Umbilical cord (tissue), 2 donors: ENCODE measurements around the gene GLOD5. TPM values are rescaled to one million over a fixed set of nuclear protein-coding genes. Genes with fewer than 3 reads are reported as not detected.

Source experiments
- DNase-seq: peaks from one replicate; pipeline ENCODE4 v3.0.0-alpha.2; 2015; ENCODE audit warnings: low spot score
- total RNA-seq: library from RNA; depleted of rRNA; stranded (reverse); fragments of >200 nt; gene quantifications from one replicate; pipeline ENCODE4 v1.2.3, GENCODE V29; 2014; ENCODE audit warnings: low replicate concordance; ENCODE audit not compliant: insufficient read depth

The GLOD5 gene
- total RNA-seq, result not detected

DNA sequence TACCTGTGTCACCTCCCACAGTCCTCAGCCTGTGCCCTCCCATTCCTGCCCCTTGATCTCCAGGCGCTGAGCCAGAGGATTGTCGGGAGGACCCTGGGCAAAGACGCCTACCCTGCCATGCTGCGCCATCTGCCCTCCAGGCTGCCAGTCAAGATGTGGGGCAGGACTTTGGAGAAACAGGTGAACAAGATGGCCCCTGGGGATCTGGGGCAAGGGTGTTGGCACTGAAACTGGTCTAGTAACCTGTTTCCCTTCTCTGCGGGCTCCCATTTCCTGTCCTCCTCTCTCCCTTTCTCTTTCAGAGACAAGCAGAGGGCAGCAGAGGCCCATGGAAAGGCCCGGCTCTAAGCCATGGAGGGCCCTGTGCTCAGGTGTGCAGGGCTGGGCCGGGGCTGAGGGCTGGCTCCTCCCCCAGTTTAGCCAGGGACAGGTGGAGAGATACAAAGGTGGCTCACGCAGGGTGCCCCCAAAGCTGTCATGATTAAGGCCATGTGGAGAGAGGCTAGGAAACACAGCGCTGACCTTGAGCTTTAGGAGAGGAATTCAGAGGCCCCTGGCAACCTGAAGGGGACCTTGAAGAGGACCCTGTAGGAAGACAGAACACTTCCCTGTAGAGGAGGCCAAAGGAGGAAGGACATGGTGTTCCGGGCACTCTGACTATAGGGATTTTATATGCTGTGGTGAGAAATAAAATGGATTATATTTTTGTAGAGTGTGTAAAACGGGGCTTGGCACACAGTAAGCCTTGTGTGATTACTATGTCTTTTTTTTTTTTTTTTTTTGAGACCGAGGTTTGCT is at the start of gene GLOD5:
GLOD5 (plus strand) TSS at position 74 of the 798 bp plus-strand sequence; CDS start at position 118, 44 bp downstream.
- peak; percentile 31 for DNase-seq

DNA sequence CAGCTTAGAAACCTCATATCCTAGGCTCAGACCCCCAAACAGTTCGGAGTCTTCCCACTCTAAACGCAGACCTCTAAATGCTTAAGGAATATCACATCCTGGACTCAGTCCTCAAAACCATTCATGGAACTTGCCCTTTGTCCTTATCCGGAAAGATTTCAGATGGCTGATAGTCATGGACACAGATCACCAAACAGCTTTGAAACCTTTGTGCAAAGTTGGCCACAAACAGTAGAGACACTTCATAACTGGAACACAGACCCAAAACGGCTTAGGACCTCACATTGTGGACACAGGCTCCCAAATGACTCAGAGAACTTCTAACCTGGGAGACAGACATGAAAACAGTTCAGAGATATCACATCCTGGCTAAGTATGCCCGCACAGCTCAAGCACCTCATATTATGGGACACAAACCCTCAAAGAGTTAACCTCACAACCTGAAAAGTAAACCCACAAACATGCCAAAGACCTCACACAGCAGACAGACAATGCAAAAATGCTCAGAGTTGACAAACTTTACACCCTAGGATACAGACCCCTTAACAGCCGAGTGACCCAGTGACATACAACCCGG is 49.5 kb upstream of the GLOD5 start:
- DNase-seq, result no peak

DNA sequence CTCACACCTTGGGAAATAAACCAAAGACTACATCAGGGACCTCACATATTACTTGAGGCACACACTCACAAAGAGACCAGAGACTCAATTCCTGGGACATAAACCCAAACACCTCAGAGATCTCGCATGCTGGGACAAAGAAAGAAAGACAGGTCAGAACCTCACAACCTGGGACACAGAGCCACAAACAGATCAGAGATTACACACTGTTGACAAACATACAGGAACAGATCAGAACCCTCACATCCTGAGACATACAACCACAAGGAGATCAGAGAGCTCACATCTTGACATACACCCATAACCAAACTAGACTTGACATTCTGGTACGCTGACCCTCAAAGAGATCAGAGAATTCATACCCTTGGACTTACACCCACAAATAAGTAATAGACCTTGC is 47.7 kb upstream of the GLOD5 start:
- DNase-seq, result no peak

DNA sequence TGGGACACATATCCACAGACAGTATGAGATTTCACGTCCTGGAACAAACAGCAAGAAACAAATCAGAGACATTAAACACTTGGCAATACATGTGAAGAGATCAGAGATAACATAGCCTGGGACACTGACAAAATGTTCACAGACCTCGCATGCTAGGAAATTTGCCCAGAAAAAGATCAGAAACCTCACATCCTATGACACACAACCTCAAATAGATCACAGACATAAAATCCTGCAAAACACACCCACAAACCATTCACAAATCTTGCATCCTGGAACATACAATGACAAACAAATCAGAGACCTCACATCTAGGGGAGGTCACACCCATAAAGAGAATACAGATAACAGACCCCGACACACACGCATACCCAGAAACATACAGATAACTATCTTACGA is 47.0 kb upstream of the GLOD5 start:
- peak; percentile 83 for DNase-seq

DNA sequence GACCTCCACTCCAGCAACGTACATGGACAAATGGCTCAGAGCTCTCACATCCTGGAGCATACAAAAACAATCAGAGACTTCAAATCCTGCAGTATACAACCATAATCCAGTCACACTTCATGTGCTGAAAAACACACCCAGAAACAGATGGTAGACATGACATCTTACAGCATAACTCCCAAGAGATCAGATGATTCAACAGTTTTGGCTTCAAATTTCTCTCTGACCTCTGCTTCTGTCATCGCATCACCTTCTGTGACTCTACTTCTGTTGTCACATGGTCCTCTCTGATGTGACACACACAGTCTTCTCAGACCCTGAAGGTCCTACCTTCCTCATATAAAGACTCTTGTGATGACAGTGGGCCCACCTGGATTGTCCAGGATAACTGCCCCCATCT is 46.5 kb upstream of the GLOD5 start:
- peak; percentile 50 for DNase-seq

DNA sequence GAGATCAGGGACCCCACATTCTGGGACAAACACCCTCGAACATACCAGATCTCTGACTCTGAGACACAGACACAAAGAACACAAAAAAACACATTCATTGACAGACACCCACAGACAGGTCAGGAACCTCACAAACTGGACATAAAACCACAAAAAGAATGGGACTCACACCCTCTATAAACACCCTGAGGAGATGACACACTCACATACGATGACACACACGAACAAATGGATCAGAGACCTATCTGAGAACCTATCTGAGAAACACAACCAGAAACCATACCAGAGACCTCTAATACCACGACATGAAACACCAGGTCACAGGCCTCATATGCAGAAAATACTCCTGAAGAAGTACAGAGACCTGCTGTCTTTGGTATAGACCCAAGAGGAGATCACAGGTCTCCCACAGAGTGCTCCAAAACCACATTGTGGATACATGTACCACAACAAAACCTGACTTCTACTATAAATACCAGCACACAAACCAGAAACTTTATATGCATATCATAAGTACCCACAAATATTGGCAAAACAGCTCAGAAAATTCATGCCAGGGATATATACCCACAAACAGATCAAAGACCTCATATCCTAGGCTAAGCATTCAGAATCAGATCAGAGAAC is 45.6 kb upstream of the GLOD5 start:
- no peak for DNase-seq

DNA sequence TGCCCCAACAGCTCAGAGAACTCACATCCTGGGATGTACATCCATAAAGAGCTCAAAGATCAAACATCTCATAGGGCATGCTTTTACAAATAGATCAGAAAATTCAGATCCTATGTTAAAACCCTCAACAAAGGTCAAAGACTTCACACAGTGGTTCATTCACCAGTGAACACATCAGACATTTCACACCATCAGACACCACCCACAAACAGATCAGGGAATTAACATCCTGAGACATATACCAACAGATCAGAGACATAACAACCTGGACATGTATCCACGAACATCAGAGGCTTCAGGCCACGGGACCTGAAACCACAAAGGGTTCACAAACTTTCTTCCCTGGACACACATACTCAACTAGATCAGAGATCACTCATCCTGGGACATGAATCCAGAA is 41.6 kb upstream of the GLOD5 start:
- DNase-seq, result no peak

DNA sequence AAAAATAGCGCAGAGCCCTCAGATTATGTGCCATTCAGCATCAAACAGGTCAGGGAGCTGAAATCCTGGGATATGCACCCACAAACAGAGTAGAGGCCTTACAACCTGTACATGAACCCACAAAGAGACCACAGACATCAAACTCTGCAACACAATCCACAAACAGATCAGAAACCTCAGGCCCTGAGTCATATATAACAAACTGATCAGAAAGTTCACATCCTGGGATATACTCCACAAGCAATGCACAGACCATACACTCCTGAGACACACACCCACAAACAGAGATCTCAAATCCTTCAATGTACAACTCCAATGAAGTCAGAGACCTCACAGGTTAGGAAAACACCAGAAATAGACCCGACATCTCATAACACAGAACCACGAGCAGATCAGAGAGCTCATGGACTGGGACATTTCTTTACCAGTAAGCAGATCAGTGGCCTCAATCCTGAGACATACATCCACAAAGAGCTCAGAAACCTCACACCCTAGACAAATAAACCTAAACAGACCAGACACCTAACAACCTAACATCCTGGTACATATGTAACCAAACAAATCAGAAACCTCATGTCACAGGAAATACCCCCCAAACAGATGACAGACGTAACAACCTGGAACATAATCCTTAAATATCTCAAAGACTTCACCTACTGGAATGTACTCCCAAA is 40.8 kb upstream of the GLOD5 start:
- no peak for DNase-seq

DNA sequence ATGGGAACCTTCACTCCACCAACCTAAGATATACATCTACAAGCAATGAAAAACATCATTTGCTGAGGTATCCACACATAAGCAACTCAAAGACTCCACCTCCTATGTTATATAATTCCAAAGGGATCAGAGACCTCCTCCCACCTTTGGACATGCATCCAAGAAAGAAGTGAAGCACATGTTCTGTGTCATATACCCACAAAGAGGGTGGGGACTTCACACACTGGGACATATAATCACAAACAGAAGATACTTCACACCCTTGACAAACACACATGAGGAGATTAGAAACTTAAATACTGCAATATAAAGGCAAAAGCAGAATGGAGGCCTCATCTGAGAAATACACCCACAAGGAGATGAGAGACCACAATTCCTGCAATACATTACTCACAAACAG is 39.6 kb upstream of the GLOD5 start:
- DNase-seq, result no peak

DNA sequence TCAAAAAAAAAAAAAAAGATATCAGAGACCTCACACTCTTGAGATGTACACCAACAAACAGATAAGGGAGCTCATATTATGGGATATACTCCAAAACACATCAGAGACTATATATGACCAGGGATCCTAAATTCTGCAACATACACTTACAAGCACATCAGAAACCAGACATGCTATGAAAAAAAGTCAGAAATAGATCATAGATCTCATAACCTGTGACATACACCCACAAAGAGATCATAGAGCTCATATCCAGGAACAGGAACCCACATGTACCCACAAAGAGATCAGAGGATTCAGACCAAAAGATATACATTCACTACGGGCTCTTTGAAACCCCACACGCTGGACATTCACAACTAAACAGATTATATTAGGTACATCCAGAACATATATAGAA is 35.0 kb upstream of the GLOD5 start:
- DNase-seq, result no peak

DNA sequence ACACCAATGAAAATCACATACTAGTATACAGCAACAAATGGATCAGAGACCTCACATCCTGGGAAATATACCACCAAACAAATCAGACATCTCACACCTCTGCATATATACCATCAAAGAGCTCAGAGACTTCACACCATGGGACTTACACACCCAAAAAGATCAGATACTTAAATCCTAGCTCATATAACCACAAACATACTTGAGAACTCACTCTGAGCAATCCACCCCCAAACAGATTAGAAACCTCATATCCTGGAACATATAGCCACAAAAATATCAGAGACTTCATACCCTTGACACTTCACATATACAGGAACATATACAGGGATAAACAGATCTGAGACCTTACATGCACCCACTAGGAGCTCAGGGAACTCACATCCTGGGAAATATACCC is 32.9 kb upstream of the GLOD5 start:
- DNase-seq, result no peak

DNA sequence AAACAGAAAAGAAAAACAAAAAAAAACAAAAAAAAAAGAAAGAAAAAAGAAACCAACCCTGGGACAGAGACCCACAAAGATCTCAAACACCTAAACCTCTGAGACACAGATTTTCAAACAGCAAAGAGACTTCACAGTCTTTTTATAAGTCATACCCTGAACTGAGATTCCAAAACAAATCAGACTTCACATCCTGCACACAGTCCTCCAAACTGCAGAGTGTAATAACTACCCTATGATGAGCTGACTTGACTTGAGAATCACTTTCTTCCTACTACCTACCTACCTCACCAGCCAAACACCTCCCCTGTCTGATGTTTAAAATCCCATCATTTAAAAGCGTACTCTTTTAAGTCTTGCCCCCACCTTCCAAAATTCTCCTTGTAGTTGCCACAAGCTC is 25.2 kb upstream of the GLOD5 start:
- no peak for DNase-seq

DNA sequence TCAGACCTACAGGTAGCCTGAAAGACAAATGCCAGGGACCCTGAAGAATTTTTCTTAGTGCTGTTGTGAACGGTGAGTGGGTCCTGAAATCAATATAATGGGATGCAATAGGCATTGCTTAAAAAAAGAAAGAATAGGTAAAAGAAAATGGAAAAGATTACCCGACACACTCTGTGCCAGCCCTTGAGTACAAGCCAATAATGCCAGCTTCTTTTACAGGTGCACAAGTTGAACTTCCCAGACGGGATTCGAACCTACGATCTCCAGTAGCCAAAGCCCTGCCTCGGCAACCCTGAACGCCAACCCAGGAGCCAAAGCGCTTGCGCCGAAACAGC is 24.7 kb upstream of the GLOD5 start:
- no peak for DNase-seq

DNA sequence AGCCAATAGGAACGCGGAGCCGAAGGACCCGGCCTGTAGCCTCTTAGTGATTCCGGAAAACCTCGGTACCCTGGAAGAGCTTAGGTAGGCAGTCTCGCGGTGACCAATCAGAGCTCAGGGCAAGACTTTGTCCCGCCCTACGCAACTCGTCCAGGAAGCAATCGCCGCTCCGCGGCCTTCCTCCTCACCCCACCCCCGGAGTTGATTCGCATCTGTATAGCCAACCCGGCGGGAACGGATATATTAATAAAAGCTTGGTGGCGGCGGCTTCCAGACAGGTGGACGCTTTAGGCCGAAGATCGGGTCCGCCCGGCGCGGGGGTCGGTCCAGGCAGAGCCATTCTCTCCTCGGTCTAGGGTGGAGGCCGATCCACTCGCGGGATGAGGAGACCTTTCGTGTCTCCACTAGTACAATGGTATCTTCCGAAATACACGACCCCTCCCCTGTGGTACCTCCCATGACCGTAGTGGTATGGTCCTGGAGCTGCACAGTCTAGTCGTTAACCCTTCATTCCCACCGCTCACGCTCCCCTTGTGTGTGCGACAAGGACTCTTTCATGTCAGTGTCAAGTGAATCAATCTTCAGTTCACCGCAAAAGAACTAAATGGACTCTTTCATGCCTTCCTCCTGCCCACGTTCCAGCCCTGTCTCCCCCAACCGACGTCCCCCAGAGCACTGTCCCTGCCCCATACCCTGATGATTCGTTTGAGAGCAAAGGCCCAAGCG is 24.2 kb upstream of the GLOD5 start:
- DNase-seq, result peak; percentile 98

DNA sequence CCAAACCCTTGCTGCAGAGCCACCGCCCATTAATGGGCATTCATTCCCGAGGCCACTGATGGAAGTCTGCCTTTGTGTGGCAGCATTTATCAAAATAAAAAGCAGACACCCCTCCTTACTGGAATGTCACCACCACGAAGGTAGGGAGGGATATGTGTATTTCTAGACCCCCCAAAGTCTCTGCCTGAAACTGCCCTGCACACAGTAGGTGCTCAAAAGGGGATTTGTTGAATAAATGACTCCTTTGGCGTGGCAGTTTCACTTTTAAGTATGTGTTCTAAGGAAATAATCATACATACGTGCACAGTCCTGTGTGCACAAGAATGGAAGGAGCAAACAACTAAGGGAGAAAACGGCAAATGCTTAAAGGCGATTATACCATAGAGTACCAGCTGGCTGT is 23.6 kb upstream of the GLOD5 start:
- no peak for DNase-seq

DNA sequence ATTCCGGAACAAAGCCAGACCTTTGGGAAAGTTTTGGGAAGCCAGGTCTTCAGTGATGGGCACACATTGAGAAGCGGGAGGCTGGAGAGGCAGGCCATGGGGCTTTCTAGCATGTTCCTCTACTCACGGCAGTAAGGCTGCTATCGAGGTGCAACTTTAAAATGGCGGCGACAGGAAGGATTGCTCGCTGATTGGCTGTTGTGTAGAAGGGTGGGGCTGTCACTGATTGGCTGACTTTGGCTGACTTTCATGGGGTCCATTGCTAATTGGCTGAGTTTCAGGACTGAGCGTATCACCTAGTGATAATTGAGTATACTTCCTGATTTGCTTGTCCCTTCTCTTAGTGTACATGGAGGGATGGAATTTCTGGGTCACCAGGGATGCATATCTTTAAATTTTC is 19.7 kb upstream of the GLOD5 start:
- DNase-seq, result no peak

DNA sequence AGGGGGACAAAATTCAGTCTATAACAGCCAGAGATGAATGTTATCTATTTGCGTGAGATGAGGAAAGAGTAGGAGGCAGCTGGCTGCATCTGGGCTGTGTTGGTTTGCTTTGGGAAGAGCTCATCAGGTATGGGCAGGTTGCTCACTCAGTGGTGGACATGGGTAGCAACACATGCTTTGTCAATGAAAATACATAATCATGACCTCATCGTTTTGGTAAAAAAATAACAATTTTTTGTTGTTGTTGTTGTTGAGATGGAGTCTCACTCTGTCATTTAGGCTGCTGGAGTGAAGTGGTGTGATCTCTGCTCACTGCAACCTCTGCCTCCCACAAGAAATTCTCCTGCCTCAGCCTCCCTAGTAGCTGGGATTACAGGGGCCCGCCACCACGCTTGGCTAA is 16.3 kb upstream of the GLOD5 start:
- DNase-seq, result no peak

DNA sequence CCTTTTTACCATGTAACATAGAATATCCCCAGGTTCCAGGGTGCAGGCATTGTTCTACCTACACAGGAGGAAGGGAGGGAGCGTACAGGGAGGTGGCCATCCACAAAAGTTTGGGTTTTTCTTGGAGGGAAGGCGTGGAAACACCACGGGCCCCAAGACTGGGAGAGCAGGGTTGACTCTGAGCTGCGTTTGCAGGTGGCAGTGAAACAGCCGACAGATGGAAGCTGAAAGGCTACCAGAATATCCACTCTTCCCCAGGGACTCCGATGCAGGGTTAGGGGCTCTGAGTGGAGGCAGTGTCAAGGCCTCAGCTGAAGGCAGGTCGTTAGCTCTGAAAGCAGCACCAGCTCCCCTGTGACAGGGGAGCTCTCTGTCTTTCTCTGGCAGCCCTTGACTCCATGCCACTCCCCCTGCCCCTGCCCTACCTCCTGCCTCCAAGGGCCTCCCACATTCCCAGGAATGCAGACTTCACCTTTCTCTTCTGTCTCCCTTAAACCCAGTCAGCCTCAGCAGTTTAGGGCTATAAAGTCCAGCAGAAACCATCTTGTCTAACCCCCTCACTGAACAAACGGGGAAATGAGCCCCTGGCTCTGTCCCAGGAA is 14.0 kb upstream of the GLOD5 start:
- DNase-seq, result no peak

DNA sequence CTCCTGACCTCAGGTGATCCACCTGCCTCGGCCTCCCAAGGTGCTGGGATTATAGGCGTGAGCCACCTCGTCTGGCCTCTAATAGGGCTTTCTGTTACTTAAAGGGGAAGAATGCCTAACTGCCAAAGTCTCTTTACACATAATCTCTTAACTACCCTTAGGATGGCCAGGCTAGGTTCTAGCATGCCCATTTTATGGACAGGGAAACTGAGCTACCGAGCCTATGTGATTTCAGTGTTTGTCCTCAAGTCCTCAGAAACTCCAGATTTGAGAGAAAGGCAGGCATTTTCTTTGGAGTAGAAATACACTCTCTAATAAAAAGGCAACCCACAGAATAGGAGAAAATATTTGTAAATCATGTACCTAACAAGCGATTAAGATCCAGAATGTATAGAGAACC is 12.4 kb upstream of the GLOD5 start:
- no peak for DNase-seq

DNA sequence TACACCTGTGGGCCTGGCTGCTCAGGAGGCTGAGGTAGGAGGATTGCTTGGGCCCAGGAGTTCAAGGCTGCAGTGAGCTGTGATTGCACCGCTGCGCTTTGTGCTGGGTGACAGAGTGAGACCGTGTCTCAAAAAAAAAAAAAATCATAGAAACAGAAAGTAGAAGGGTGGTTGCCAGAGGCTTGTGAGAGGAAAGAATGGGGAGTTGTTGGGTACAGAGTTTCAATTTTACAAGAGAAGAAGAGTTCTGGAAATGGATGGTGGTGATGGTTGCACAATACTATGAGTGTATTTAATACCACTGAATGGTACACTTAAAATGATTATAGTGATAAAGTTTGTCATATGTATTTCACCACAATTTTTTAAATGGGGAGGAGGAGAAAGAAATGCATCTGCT is 10.2 kb upstream of the GLOD5 start:
- no peak for DNase-seq

DNA sequence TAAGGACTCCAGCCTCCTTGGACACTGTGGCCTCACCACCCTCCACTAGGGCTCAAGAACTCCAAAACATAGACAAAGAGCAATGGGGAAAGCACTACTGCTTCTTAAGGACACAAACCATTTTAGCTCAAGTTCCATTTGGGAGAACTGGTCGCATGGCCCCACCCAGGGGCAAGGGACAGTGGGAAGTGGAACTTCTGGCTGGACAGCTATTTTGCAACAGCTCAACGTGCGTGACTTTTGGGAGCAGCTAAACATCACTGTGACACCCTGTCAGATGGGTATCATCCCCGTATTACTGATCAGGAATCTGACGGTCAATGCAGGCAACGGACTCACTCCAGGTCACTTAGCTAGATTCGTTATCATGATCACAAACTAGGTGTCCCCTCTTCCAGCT is 9.0 kb upstream of the GLOD5 start:
- DNase-seq, result no peak
